PC-9 (cell line): ENCODE results near the gene IRS2.

Experiments used
- EZH2 ChIP-seq: fragments of 200-600 bp; sonication (generic); IDR thresholded peaks from 2 replicates; pipeline ENCODE4 v1.8.0; 2017; ENCODE audit warnings: antibody characterized with exemption, low read depth
- TF ChIP-seq, protein P1 (sequence below): fragments of 200-600 bp; sonication (generic); conservative IDR thresholded peaks from 2 replicates; pipeline ENCODE4 v1.6.1; 2017; ENCODE audit warnings: mixed run types, antibody characterized with exemption, mild to moderate bottlenecking, moderate library complexity

DNA sequence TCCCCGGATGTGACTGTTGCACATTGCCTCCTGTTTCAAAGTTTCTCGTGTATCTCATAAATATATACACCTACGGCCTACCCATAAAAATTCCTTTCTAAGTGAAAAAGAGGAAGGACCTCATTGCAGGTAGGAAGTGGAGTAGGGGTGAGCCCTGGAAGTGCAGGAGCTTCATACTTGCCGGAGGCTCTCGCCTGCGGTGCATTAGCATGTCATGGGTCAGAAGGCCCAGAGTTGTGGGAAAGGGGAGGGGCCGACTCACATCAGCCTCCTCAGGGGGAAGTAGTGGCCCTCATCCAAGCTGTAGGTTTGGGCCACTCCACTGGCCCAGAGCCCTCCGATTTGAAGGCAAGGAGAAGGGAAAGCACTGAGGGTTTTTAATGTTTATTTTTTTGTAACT, 26.0 kb upstream of the IRS2 start:
- TF ChIP-seq, protein P1, sequence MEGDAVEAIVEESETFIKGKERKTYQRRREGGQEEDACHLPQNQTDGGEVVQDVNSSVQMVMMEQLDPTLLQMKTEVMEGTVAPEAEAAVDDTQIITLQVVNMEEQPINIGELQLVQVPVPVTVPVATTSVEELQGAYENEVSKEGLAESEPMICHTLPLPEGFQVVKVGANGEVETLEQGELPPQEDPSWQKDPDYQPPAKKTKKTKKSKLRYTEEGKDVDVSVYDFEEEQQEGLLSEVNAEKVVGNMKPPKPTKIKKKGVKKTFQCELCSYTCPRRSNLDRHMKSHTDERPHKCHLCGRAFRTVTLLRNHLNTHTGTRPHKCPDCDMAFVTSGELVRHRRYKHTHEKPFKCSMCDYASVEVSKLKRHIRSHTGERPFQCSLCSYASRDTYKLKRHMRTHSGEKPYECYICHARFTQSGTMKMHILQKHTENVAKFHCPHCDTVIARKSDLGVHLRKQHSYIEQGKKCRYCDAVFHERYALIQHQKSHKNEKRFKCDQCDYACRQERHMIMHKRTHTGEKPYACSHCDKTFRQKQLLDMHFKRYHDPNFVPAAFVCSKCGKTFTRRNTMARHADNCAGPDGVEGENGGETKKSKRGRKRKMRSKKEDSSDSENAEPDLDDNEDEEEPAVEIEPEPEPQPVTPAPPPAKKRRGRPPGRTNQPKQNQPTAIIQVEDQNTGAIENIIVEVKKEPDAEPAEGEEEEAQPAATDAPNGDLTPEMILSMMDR, result no peak
- TF ChIP-seq EZH2, result no peak
